ENCODE measurements around the gene LTBP3. TPM values are rescaled to one million over a fixed set of nuclear protein-coding genes. Genes with fewer than 3 reads are reported as not detected.
A peak's percentile ranks its signal among the peaks of the same experiment; 100 is the strongest.

LTBP3 gene
- total and polyA plus RNA-seq, 2 donors (not counting 3 experiments of a cell fraction or from before 2014, with no cell fraction given), result 120 to 209 TPM

DNA sequence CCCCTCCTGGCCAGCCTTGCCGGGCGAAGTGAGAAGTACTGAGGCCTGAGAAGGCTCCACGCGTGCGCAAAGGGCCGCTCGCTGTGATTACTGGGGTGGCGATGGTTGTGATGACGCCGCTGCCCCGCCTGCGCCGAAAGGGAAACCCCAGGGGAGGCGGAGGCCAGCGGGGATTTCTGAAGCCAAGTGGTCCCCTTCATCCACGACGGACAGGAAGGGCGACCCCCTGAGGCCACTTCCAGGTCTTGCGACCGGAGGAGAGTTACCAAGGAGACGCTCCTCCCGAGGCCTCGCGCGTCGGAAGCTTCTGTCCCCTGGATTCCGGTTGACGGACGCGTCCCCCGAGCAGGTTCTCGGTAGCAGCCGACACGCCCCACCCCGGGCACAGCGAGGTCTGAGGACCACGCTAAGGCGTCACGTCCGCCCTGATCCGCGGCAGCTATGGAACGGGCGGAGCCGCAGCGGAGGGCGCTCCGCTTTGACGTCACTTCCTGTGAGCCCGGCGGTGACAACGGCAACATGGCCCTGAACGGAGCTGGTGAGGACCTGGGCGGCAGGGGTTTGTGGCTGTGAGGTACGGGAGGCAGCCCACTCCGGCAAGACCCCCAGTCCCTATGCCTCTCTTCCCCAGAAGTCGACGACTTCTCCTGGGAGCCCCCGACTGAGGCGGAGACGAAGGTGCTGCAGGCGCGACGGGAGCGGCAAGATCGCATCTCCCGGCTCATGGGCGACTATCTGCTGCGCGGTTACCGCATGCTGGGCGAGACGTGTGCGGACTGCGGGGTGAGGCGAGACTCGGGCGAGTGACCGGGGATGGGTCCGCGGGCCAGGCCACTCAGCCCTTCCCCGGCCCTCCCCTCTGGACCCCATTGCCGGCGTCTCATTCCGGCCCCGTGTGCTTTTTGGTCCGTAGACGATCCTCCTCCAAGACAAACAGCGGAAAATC is 12.1 kb upstream of the LTBP3 start, which contains the start of gene ZNRD2:
Gene ZNRD2, plus strand, starts transcription at position 505 of the 946 bp plus-strand sequence. Its CDS starts 15 bp downstream, at position 520.
- Histone ChIP-seq H2AFZ (ENCODE audit: low read depth, low read length) (peak within 1 kb of the TSS; percentile 64), H3K4me3 (replicated peaks in 1 of 3; ENCODE audit: insufficient read depth in 1 of 3, low read depth in 1 of 3, low read length in 3 of 3) (peak within 1 kb of the TSS; percentile 55 to 66 (median 63)), H4K20me1 (replicated peaks; ENCODE audit: control insufficient read depth, extremely low read depth, insufficient read depth, low read length) (no peaks in the 10 kb centered on the region), H3K27ac (ENCODE audit: insufficient read depth, low read depth, low read length) (peak within 1 kb of the TSS; percentile 61), H3K79me2 (ENCODE audit: control insufficient read depth, insufficient read depth, low read length) (peaks cover 25% of the 10 kb centered on the region), H3K27me3 (ENCODE audit: control insufficient read depth in 2 of 2, insufficient read depth in 2 of 2, low read length in 2 of 2) (no peaks in the 10 kb centered on the region), H3K36me3 (ENCODE audit: control insufficient read depth in 2 of 2, extremely low read depth in 1 of 2, insufficient read depth in 2 of 2, low read length in 2 of 2) (no peaks in the 10 kb centered on the region), H3K9ac (replicated peaks; ENCODE audit: extremely low read depth, insufficient read depth, low read length) (peak within 1 kb of the TSS; percentile 85), H3K4me1 (ENCODE audit: control insufficient read depth, extremely low read depth, insufficient read depth, low read length) (peaks cover 51% of the 10 kb centered on the region), H3K9me1 (replicated peaks; ENCODE audit: control insufficient read depth, extremely low read depth, insufficient read depth, low read length) (no peaks in the 10 kb centered on the region), H3K9me3 (replicated peaks; ENCODE audit: control insufficient read depth, insufficient read depth, low read length) (no peaks in the 10 kb centered on the region), H3K4me2 (ENCODE audit: insufficient read depth, low read length) (peak within 1 kb of the TSS; percentile 82)
- DNase-seq (ENCODE audit: low read depth, low spot score), result peak; percentile 99
- TSS peak; percentile 59 for BruUV-seq (replicated peaks)
- TF ChIP-seq JUN (IDR thresholded peaks at IDR 0.05; ENCODE audit: borderline replicate concordance, insufficient read depth, insufficient read length, low read depth) (no peak), GATA2 (IDR thresholded peaks at IDR 0.05; ENCODE audit: insufficient read depth, insufficient read length, low read depth, low read length) (no peak), POLR2A (IDR thresholded peaks at IDR 0.05; ENCODE audit: low read depth, low read length) (peak; percentile 84), MAX (IDR thresholded peaks at IDR 0.05; ENCODE audit: insufficient read depth, insufficient read length) (peak; percentile 35), POLR2AphosphoS5 (IDR thresholded peaks at IDR 0.05; ENCODE audit: insufficient read depth, low read depth, low read length) (peak; percentile 78), FOS (IDR thresholded peaks at IDR 0.05; ENCODE audit: borderline replicate concordance, insufficient read depth, low read length) (peak; percentile 40), MYC (IDR thresholded peaks at IDR 0.05; ENCODE audit: low read depth, low read length) (peak; percentile 73), CTCF (IDR thresholded peaks at IDR 0.05; ENCODE audit: extremely low read depth in 1 of 2, insufficient read depth in 1 of 2, low read depth in 1 of 2, low read length in 2 of 2) (peak; percentile 29 to 47), EZH2 (IDR thresholded peaks at IDR 0.05; ENCODE audit: borderline replicate concordance, low read depth, low read length, severe bottlenecking) (no peak)
- ChIA-PET POLR2A (interaction anchor here (0.5 to 1.2 kb wide), 3 partner anchors 10 to 148 kb away, joined by 3 to 4 read pairs (median 4); partner anchors contain the start of gene NEAT1), CTCF (interaction anchor here (0.6 to 9.7 kb wide), 9 partner anchors 11 to 45 kb away, joined by 3 to 167 read pairs (median 4); partner anchors contain the start of genes LTBP3, MAP3K11 and PCNX3)
- dilution Hi-C loops (cut with MboI; ENCODE audit: extremely low pct_ligation_motif_present, low sequenced_read_pairs), result no loop called here
- FAIRE-seq, result peak; percentile 99
- intact Hi-C loops (cut with micrococcal nuclease), result loop anchor here (1.0 to 5.0 kb wide), 4 partner anchors 10 to 188 kb away; partner anchors contain the start of gene SLC25A45

Measured in endothelial cell of umbilical vein (primary cell).